Common myeloid progenitor, CD34-positive (primary cell): ENCODE data around the gene CTAG1A.

Source experiments
- CTCF ChIA-PET: fragments of 350-600 bp; sonication (Branson Sonifier 250); formaldehyde crosslinking; loops from one replicate; lab custom pipeline; 2021; ENCODE audit warnings: antibody characterized with exemption; lab: Charles Lee
- POLR2A ChIA-PET: fragments of 350-600 bp; sonication (Branson Sonifier 250); formaldehyde crosslinking; loops from one replicate; lab custom pipeline; 2021; ENCODE audit warnings: antibody characterized with exemption; lab: Charles Lee
- DNase-seq, 3 donors: peaks; one replicate each; pipeline versions ENCODE4 v3.0.0 to v3.0.0-alpha.2; 2013
- H3K27ac ChIP-seq, 2 experiments: 1 replicate in 1 of 2; 2 replicates in 1 of 2; pipeline ENCODE4 v1.7.0; 2013; ENCODE audit warnings: inconsistent platforms in 2 of 2, low read length in 2 of 2, mild to moderate bottlenecking in 2 of 2, low read depth in 1 of 2, moderate library complexity in 1 of 2; ENCODE audit not compliant: severe bottlenecking in 2 of 2, insufficient read depth in 1 of 2, poor library complexity in 1 of 2
- H3K27me3 ChIP-seq, 5 experiments: replicated peaks in 2 of 5; 1 replicate in 3 of 5; 2 replicates in 2 of 5; pipeline versions ENCODE4 v1.6.1 to v1.7.0; 2013; ENCODE audit warnings: low read length in 4 of 5, mild to moderate bottlenecking in 2 of 5, moderate library complexity in 2 of 5, inconsistent platforms in 1 of 5; ENCODE audit not compliant: insufficient read depth in 5 of 5, control insufficient read depth in 4 of 5
- H3K36me3 ChIP-seq, 4 experiments: 1 replicate in 2 of 4; 2 replicates in 2 of 4; pipeline versions ENCODE4 v1.6.1 to v1.7.0; 2013; ENCODE audit warnings: low read length in 3 of 4, control low read depth in 1 of 4, mild to moderate bottlenecking in 1 of 4; ENCODE audit not compliant: control insufficient read depth in 4 of 4, insufficient read depth in 4 of 4
- H3K4me1 ChIP-seq, 4 experiments: 1 replicate in 3 of 4; 2 replicates in 1 of 4; pipeline versions ENCODE4 v1.6.1 to v1.7.1; 2013; ENCODE audit warnings: low read length in 3 of 4, mild to moderate bottlenecking in 3 of 4, control low read depth in 1 of 4, inconsistent platforms in 1 of 4, moderate library complexity in 1 of 4; ENCODE audit not compliant: control insufficient read depth in 4 of 4, insufficient read depth in 4 of 4; ENCODE audit errors: control extremely low read depth in 1 of 4
- H3K4me3 ChIP-seq, 7 experiments: 1 replicate in 4 of 7; 2 replicates in 3 of 7; pipeline versions ENCODE4 v1.5.1 to v1.7.0; 2013; ENCODE audit warnings: mild to moderate bottlenecking in 7 of 7, low read length in 6 of 7, moderate library complexity in 6 of 7, inconsistent platforms in 2 of 7, low read depth in 2 of 7, control low read depth in 1 of 7; ENCODE audit not compliant: insufficient read depth in 4 of 7, control insufficient read depth in 1 of 7; ENCODE audit errors: extremely low read depth in 1 of 7
- H3K9me3 ChIP-seq, 5 experiments: 1 replicate in 4 of 5; 2 replicates in 1 of 5; pipeline versions ENCODE4 v1.6.1 to v1.7.1; 2013; ENCODE audit warnings: low read length in 4 of 5, mild to moderate bottlenecking in 2 of 5, inconsistent platforms in 1 of 5, low read depth in 1 of 5, moderate library complexity in 1 of 5; ENCODE audit not compliant: control insufficient read depth in 4 of 5, insufficient read depth in 2 of 5; ENCODE audit errors: control extremely low read depth in 1 of 5
- WGBS: methylation state at CpG from one replicate; pipeline ENCODE4 v1.1.5; 2013; ENCODE audit not compliant: insufficient coverage; 5-methylcytosine and 5-hydroxymethylcytosine counted together

CTAG1A gene

GRCh38 chrX:154541896-154542722, 42.8 kb upstream of the CTAG1A start:
- Histone ChIP-seq H3K27ac (peak overlapping the region; percentile 43 to 82), H3K9me3 (no peaks in the 10 kb centered on the region), H3K4me3 (peak overlapping the region in 4 of 7 experiments; percentile 19 to 43 (median 38)), H3K4me1 (peaks cover 7 to 58% (median 57%) of the 10 kb centered on the region in 4 experiments), H3K36me3 (peaks cover 0 to 16% (median 1%) of the 10 kb centered on the region in 4 experiments), H3K27me3 (no peaks in the 10 kb centered on the region)
- peak; percentile 89 to 95 (median 94) for DNase-seq
- 34% methylated on average over 10 of the region's 12 CpGs for WGBS
- CTCF ChIA-PET = interaction anchor here (0.6 to 2.3 kb wide), 6 partner anchors 10 to 179 kb away, joined by 3 to 13 read pairs (median 3); partner anchors contain the start of gene FLNA
- POLR2A ChIA-PET = interaction anchor here (0.6 kb wide), 2 partner anchors 119 to 532 kb away, joined by 3 read pairs; no protein-coding TSS in a partner anchor

- DNase-seq = peak; percentile 53 to 85 (median 83)
- Histone ChIP-seq H3K4me3 (peak overlapping the region in 4 of 7 experiments; percentile 19 to 43 (median 41)), H3K27ac (peak overlapping the region; percentile 43 to 82), H3K4me1 (peaks cover 7 to 59% (median 57%) of the 10 kb centered on the region in 4 experiments), H3K27me3 (no peaks in the 10 kb centered on the region), H3K9me3 (peaks cover 0 to 5% (median 0%) of the 10 kb centered on the region in 5 experiments), H3K36me3 (peaks cover 0 to 16% (median 1%) of the 10 kb centered on the region in 4 experiments)
- ChIA-PET CTCF (interaction anchor here (0.7 to 1.0 kb wide), 3 partner anchors 80 to 170 kb away, joined by 3 read pairs; no protein-coding TSS in a partner anchor), POLR2A (interaction anchor here (0.6 kb wide), 1 partner anchor 533 kb away, joined by 3 read pairs; no protein-coding TSS in a partner anchor)
- 38% methylated on average over 15 of the region's 20 CpGs for WGBS
Observed at GRCh38 chrX:154542723-154543424, 42.1 kb upstream of the CTAG1A start.

DNA sequence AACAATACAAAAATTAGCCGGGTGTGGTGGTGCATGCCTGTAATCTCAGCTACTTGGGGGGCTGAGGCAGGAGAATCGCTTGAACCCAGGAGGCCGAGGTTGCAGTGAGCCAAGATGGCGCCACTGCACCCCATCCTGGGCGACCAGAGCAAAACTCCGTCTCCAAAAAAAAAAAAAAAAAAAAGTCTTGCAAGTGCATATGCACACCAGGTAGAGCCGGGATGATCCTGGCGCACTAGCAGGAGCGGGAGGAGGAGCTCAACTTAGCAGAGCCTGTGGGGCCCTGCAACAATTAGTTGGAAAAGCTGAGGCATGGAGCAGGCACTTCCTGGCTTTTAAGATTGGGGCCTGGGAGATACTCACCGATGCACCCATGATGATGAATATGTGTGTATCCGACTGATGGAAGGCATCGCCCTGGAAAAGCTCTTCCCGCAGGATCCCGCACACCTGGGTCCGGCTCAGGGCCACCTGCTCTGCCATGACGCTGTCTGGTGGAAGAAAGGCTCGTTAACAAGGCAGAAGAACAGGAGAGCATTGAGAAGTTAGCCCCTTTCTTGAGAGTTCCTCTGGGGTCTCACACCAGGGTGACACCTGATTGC, 39.2 kb upstream of the CTAG1A start:
- ChIA-PET POLR2A (no interaction called here), CTCF (interaction anchor here (0.7 kb wide), 1 partner anchor 259 kb away, joined by 5 read pairs; no protein-coding TSS in a partner anchor)
- peaks cover 0 to 13% (median under 1%) of the 10 kb centered on the region in 4 experiments for H3K36me3 ChIP-seq
- H3K9me3 ChIP-seq = peaks cover 0 to 5% (median 0%) of the 10 kb centered on the region in 5 experiments
- H3K27me3 ChIP-seq = no peaks in the 10 kb centered on the region
- no peak for DNase-seq
- H3K27ac ChIP-seq = no peak overlapping the region
- peak overlapping the region in 6 of 7 experiments; percentile 65 to 89 (median 78) for H3K4me3 ChIP-seq
- WGBS = 97% methylated on average over 16 of the region's 17 CpGs
- peaks cover 7 to 66% (median 55%) of the 10 kb centered on the region in 4 experiments for H3K4me1 ChIP-seq

- Histone ChIP-seq H3K4me1 (peaks cover 4 to 58% (median 47%) of the 10 kb centered on the region in 4 experiments), H3K9me3 (peaks cover 0 to 8% (median 0%) of the 10 kb centered on the region in 5 experiments), H3K27ac (peak within 1 kb of the TSS; percentile 74 to 89), H3K27me3 (no peaks in the 10 kb centered on the region), H3K36me3 (peaks cover 0 to 9% (median 0%) of the 10 kb centered on the region in 4 experiments), H3K4me3 (peak within 1 kb of the TSS; percentile 68 to 89 (median 77))
- peak in 1 of 3 donors; percentile 66 for DNase-seq
- ChIA-PET CTCF (no interaction called here), POLR2A (no interaction called here)
- WGBS = 39% methylated on average over 87 of the region's 92 CpGs
Observed at GRCh38 chrX:154546354-154547244, 38.3 kb upstream of the CTAG1A start, which contains the start of gene G6PD. Gene G6PD, minus strand, starts transcription at chrX:154546846. Its CDS starts 691 bp downstream, at chrX:154546155.

DNA sequence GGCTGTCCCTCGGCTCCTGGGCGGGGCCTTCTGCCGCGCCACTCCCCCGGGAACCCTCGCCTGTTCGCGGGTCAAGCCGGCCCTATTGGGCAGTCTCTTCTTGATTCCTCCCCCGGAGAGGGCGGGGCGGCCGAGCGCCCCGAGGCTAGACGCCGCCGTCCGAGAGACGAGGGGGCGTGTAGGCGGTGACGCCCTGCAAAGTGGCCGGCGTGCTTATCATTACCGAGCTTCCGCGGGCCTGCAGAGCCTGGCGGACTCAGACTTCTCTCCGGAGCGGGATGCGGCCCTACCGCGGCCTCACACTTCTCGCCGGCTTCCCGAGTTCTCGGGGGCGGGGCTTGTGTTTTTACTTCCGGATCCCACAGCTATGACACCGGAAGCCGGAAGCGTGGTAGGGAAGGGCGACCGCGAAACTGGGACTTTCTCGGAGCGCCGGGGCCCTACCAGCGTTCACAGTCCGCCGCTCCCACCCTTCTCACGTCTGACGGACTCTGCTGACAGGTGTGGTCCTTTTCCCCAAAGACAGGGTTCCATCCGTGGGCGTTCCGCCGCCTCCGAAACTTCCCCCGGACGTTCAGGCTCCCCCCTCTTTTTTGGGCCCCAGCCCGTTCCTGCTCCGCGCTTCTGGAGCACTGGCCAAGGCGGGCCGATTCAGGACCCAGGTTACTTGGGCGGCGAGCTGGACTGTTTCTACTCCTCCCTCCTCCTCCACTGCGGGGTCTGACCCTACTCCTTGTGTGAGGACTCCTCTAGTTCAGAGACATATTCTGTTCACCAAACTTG, 37.5 kb upstream of the CTAG1A start, which contains the start of gene IKBKG:
Gene IKBKG (plus strand): TSS at position 376 of the 783 bp plus-strand sequence. CDS start 4,383 bp downstream, outside the sequence.
- ChIA-PET CTCF (no interaction called here), POLR2A (no interaction called here)
- 36% methylated on average over 57 of the region's 69 CpGs for WGBS
- peak; percentile 85 to 92 (median 89) for DNase-seq
- H3K27ac ChIP-seq = peak within 1 kb of the TSS; percentile 74 to 89
- peak within 1 kb of the TSS; percentile 68 to 89 (median 77) for H3K4me3 ChIP-seq
- H3K9me3 ChIP-seq = peaks cover 0 to 8% (median 0%) of the 10 kb centered on the region in 5 experiments
- no peaks in the 10 kb centered on the region for H3K27me3 ChIP-seq
- H3K36me3 ChIP-seq = peaks cover 0 to 9% (median 4%) of the 10 kb centered on the region in 4 experiments
- H3K4me1 ChIP-seq = peaks cover 1 to 52% (median 41%) of the 10 kb centered on the region in 4 experiments
